ENCODE measurements around the gene ARHGAP24. TPM values are rescaled to one million over a fixed set of nuclear protein-coding genes. Genes with fewer than 3 reads are reported as not detected.

ARHGAP24 gene
- total RNA-seq, 2 donors from 2014 or later, result 26.9 to 47.2 TPM

- intact Hi-C loops (cut with DNase I), result no loop called here
- no peak for DNase-seq (ENCODE audit: low spot score)
Observed at GRCh38 chr4:85854546-85854945, 379.6 kb downstream of the ARHGAP24 start.

GRCh38 chr4:85860066-85860740, 385.3 kb downstream of the ARHGAP24 start:
- no peak for DNase-seq (ENCODE audit: low spot score)
- intact Hi-C loops (cut with DNase I), result no loop called here

GRCh38 chr4:85861064-85861765, 386.3 kb downstream of the ARHGAP24 start:
- no peak for DNase-seq (ENCODE audit: low spot score)
- intact Hi-C loops (cut with DNase I), result no loop called here

- no peak for DNase-seq (ENCODE audit: low spot score)
- intact Hi-C loops (cut with DNase I), result no loop called here
Observed at GRCh38 chr4:85862896-85863295, 387.9 kb downstream of the ARHGAP24 start.

- no peak for DNase-seq (ENCODE audit: low spot score)
- intact Hi-C loops (cut with DNase I), result no loop called here
Observed at GRCh38 chr4:85864259-85865205, 389.6 kb downstream of the ARHGAP24 start.

- no peak for DNase-seq (ENCODE audit: low spot score)
- intact Hi-C loops (cut with DNase I), result no loop called here
Observed at GRCh38 chr4:85865256-85865655, 390.3 kb downstream of the ARHGAP24 start.

GRCh38 chr4:85866508-85866907, 391.6 kb downstream of the ARHGAP24 start:
- DNase-seq (ENCODE audit: low spot score), result no peak
- intact Hi-C loops (cut with DNase I), result no loop called here

GRCh38 chr4:85867271-85867670, 392.3 kb downstream of the ARHGAP24 start:
- intact Hi-C loops (cut with DNase I), result no loop called here
- DNase-seq (ENCODE audit: low spot score), result no peak

GRCh38 chr4:85869181-85869580, 394.2 kb downstream of the ARHGAP24 start:
- no peak for DNase-seq (ENCODE audit: low spot score)
- intact Hi-C loops (cut with DNase I), result no loop called here

- DNase-seq (ENCODE audit: low spot score), result no peak
- intact Hi-C loops (cut with DNase I), result no loop called here
Observed at GRCh38 chr4:85870298-85871083, 395.5 kb downstream of the ARHGAP24 start.

- no peak for DNase-seq (ENCODE audit: low spot score)
- intact Hi-C loops (cut with DNase I), result no loop called here
Observed at GRCh38 chr4:85873566-85873965, 398.6 kb downstream of the ARHGAP24 start.

GRCh38 chr4:85879518-85879917, 404.6 kb downstream of the ARHGAP24 start:
- intact Hi-C loops (cut with DNase I), result no loop called here
- no peak for DNase-seq (ENCODE audit: low spot score)

- intact Hi-C loops (cut with DNase I), result no loop called here
- DNase-seq (ENCODE audit: low spot score), result no peak
Observed at GRCh38 chr4:85883180-85883579, 408.2 kb downstream of the ARHGAP24 start.

GRCh38 chr4:85884251-85884650, 409.3 kb downstream of the ARHGAP24 start:
- DNase-seq (ENCODE audit: low spot score), result no peak
- intact Hi-C loops (cut with DNase I), result no loop called here

- intact Hi-C loops (cut with DNase I), result no loop called here
- DNase-seq (ENCODE audit: low spot score), result no peak
Observed at GRCh38 chr4:85886665-85887064, 411.7 kb downstream of the ARHGAP24 start.

- intact Hi-C loops (cut with DNase I), result no loop called here
- no peak for DNase-seq (ENCODE audit: low spot score)
Observed at GRCh38 chr4:85889314-85889713, 414.4 kb downstream of the ARHGAP24 start.

GRCh38 chr4:85895755-85896154, 420.8 kb downstream of the ARHGAP24 start:
- intact Hi-C loops (cut with DNase I), result no loop called here

GRCh38 chr4:85898231-85898630, 423.3 kb downstream of the ARHGAP24 start:
- no peak for DNase-seq (ENCODE audit: low spot score)
- intact Hi-C loops (cut with DNase I), result no loop called here

More at GRCh38 chr4:85895755-85896154, 420.8 kb downstream of the ARHGAP24 start:
- no peak for DNase-seq (ENCODE audit: low spot score)

GRCh38 chr4:85901500-85901899, 426.6 kb downstream of the ARHGAP24 start:
- no peak for DNase-seq (ENCODE audit: low spot score)
- intact Hi-C loops (cut with DNase I), result no loop called here
